Muscle of arm (tissue), 12 donors: ENCODE data around the gene RADIL. TPM values are rescaled to one million over a fixed set of nuclear protein-coding genes. Genes with fewer than 3 reads are reported as not detected.
A peak's percentile ranks its signal among the peaks of the same experiment; 100 is the strongest.
"Not testable (repeated sequence)": the region's sequence is repeated elsewhere in the genome, so short reads cannot be mapped to it uniquely, and the experiment has no call there.

Source experiments
- DNase-seq: peaks from one replicate; pipeline ENCODE4 v3.0.0-alpha.2; 2013
- polyA plus RNA-seq, 12 donors: library from polyadenylated mRNA; unstranded; fragments of 120-200 nt; gene quantifications; one replicate each; pipeline ENCODE4 v1.2.1, GENCODE V29; 2013; ENCODE audit not compliant: insufficient read length in 12 of 12

Gene RADIL
- polyA plus RNA-seq, 12 donors = 2.0 to 14.4 (median 3.5) TPM; not detected in 1

GRCh38 chr7:4809666-4810065 lies 73.8 kb downstream of the RADIL start:
- DNase-seq = no peak

- DNase-seq = no peak
These were observed 74.4 kb downstream of the RADIL start for GRCh38 chr7:4809091-4809591.

GRCh38 chr7:4808565-4808964 lies 75.0 kb downstream of the RADIL start:
- DNase-seq = no peak

GRCh38 chr7:4808026-4808425 lies 75.5 kb downstream of the RADIL start:
- DNase-seq = no peak

- no peak for DNase-seq
These were observed 75.9 kb downstream of the RADIL start for GRCh38 chr7:4807598-4808016.

- DNase-seq = no peak
These were observed 76.4 kb downstream of the RADIL start for GRCh38 chr7:4806983-4807597.

GRCh38 chr7:4805984-4806300 lies 77.6 kb downstream of the RADIL start:
- no peak for DNase-seq

GRCh38 chr7:4805110-4805983 lies 78.2 kb downstream of the RADIL start:
- no peak for DNase-seq

- DNase-seq = no peak
These were observed 79.9 kb downstream of the RADIL start for GRCh38 chr7:4803397-4804241.

GRCh38 chr7:4802577-4802976 lies 80.9 kb downstream of the RADIL start:
- not testable (repeated sequence) for DNase-seq

GRCh38 chr7:4801839-4802231 lies 81.7 kb downstream of the RADIL start:
- no peak for DNase-seq

- no peak for DNase-seq
These were observed 82.3 kb downstream of the RADIL start for GRCh38 chr7:4800926-4801838.

- no peak for DNase-seq
These were observed 83.0 kb downstream of the RADIL start for GRCh38 chr7:4800487-4800886.

GRCh38 chr7:4799508-4800268 lies 83.8 kb downstream of the RADIL start:
- DNase-seq = peak; percentile 63

GRCh38 chr7:4798706-4799235 lies 84.7 kb downstream of the RADIL start:
- no peak for DNase-seq

- peak; percentile 62 for DNase-seq
These were observed 85.4 kb downstream of the RADIL start for GRCh38 chr7:4797858-4798705.

GRCh38 chr7:4796453-4796852 lies 87.1 kb downstream of the RADIL start:
- DNase-seq = no peak

- DNase-seq = no peak
These were observed 88.7 kb downstream of the RADIL start for GRCh38 chr7:4794591-4795350.
